SK-N-MC (cell line): ENCODE data around the gene CASTOR2.

ENCODE experiments used
- EZH2 ChIP-seq: fragments of 200-600 bp; sonication (generic); IDR thresholded peaks from one replicate; pipeline ENCODE4 v1.6.1; 2017; ENCODE audit warnings: antibody characterized with exemption
- FOXP2 ChIP-seq: optimal IDR thresholded peaks from 2 replicates; pipeline ENCODE3; 2011; ENCODE audit warnings: mild to moderate bottlenecking, moderate library complexity; ENCODE audit not compliant: insufficient read depth; ENCODE audit errors: extremely low read length, control extremely low read depth
- POLR2AphosphoS5 ChIP-seq: IDR thresholded peaks from 2 replicates; pipeline ENCODE4 v1.6.1; 2012; ENCODE audit warnings: mild to moderate bottlenecking, low read depth, low read length, borderline replicate concordance

DNA sequence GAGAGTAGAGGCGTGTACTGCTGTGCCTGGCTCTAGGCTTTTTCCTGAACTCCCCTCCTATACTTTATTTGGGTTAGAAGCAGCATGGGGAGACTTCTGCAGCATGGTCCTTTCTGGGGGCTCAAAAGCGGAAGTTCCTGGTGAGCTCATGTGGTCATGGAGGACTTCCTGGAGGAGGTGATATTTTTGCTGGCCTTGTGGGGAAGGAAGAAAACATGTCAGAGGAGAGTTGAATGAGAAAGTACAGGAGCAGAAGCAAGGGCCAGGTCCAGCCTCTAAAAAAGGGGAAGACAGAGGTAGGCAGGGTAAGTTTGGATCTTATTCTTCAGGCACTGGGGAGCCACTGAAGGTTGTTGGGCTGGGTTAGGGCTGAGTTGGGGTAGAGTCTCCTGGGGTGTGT lies 45.5 kb downstream of the CASTOR2 start:
- no peak for TF ChIP-seq POLR2AphosphoS5
- TF ChIP-seq EZH2: no peak
- no peak for TF ChIP-seq FOXP2
